Measurements from ENCODE around the gene NTMT2.
"Not testable (repeated sequence)": the region's sequence is repeated elsewhere in the genome, so short reads cannot be mapped to it uniquely, and the experiment has no call there.

The NTMT2 gene

DNA sequence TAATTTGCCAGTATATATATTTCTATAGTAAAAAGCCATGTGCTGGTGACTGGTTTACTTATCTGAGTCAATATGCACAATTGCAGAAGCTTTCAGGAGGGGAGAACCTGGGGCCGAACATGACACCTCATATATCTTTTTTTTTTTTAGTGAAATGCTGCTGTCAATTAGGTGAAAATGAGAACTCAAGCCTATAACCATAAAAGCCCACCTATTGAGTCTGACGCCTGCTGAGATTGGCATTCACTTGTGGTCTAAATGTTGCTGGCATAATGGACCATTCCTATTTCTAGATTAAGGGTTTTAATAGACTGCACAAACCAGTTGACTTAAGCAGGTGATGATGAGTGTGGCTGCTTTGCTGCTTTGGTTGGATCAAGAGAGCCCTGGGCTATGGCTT lies 10.8 kb downstream of the NTMT2 start:
- no peak for DNase-seq (ENCODE audit: low read depth in 2 of 2)

DNA sequence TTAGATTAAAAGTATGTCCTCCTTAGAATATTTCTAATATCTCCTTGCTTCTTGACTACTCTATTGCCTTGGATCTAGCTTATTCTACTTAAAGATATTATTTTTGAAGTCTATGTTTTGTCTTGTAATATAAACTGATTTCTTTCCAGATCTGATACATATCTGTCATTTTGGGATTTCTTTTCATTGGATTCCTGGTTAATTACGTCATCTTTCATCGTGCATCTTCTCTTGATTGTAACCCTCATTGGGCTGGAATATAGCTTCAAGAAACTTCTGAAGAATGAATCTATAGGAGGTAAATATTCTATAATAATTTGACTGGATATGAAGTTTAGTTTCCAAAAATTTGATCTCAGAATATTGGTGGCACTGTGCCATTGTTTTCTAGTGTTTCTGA lies 12.1 kb downstream of the NTMT2 start:
- DNase-seq (ENCODE audit: low read depth in 2 of 2): no peak

DNA sequence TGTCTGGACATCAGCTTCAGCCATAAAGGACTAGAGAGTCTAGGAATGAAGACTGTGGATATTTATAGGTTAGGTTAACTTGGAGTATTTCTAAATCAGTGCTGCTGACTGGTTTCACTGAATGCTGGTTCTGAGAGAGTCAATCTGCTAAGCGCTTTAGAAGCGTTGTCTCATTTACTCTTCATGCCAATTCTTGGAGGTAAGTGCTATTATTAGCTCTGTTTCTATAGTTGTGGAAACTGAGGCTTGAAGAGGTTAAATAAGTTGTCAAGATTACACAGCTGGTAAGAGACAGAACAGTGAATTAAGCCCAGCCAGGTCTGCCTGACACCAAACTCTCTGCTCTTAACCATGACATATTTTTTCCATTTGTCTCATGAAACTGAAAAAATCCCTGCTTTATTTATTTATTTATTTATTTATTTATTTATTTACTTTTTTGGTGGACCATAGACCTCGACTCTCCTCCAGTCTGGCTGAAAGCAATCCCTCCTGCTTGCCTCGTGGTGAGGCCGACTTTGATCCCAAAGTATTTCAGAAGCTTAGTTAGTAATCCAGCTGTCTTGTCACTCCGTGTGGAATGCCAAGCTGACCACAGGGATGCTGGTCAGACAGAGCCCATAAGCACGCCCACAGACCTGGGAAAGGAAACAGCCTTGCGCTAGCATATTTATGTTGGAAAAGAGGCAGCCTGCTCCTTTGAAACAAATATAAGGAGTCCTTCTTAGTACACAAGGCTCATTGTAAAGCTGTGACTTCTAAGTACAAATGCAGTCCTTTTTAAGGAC lies 16.9 kb downstream of the NTMT2 start:
- DNase-seq (ENCODE audit: low read depth in 2 of 2): peak; percentile 72 to 75

DNA sequence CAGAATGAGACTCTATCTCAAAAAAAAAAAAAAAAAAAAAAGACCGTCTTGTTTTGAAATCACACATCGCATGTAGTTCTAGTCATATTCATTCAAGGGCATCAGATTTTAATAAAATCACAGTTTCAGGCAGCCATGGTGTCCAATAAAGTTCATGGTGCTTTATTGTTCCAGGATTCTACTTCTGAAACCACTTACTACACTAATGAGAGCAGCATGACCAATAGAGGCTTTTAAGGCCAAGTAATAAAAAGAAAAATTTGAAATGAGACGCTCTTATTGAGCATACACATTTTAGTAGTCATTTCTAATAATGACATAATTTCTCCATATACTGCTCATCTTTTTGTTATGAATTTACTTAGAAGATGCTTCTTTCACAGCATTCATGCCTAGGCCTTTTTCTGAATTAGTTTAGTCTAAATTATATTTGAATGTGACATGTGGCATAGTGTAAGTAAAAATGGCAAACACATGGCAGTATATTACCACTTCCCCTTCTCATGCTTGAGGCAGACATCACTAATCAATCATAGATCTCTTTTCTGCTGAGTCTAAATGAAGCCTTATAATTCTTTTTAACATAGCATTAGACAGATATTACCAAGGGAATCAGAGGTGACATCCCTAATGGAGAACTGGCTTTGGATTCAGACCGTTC lies 18.5 kb downstream of the NTMT2 start:
- no peak for DNase-seq (ENCODE audit: low read depth in 2 of 2)

DNA sequence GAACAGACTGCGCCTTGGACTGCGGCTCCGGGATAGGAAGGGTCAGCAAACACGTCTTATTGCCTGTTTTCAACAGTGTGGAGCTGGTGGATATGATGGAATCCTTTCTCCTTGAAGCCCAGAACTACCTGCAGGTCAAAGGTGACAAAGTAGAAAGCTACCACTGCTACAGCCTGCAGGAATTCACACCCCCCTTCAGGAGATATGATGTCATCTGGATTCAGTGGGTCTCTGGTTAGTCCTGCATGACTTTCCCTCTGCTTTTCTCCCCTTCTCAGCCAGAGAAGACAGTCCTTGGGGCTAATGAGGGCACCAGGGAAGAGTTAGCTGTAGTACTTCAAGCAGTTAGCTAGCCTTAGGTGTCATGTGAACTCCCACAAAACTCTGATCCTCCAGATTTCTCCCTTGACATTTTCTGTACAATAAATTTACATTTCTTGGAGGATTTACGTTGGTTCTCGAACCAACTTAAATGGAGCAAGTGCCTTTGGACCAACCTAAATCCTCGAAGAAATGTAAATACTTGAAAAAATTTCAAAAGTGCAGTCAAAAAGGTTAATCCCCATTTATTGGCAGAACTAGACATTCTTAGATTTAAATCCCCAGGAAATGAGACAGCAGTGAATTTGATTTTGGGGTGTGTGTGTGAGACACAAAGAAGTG lies 20.9 kb downstream of the NTMT2 start:
- DNase-seq (ENCODE audit: low read depth in 2 of 2): no peak

DNA sequence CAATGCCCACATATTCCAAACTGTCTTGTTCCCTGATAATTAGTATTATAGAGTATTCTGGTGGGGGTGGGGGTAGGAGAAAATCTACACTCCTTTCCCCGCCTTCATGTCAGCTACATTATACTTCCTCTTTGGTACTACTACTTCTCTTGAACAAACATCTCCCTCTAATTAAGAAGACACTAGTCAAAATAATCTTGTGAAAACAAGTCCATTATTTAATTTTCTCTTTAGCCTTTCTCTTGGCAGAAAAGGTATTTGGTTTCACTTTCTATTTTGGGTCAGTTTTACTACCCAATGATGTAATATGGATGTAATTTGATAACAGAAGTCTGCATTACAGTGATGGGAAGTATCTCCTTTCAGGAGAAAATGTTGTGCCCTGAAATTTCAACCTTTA lies 22.5 kb downstream of the NTMT2 start:
- DNase-seq (ENCODE audit: low read depth in 2 of 2): peak in 1 of 2 experiments; percentile 25

DNA sequence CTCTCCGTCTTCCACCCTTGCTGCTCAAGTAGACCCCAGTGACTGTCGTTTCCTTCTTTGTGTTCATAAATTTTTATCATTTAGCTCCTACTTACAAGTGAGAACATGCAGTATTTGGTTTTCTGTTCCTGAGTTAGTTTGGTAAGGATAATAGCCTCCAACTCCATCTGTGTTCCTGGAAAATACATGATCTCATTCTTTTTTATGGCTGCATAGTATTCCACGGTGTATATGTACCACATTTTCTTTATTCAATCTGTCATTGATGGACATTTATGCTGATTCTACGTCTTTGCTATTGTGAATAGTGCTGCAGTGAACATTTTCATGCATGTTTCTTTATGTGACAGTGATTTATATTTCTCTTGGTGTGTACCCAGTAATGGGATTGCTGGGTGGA lies 24.8 kb downstream of the NTMT2 start:
- not testable (repeated sequence) for DNase-seq (ENCODE audit: low read depth in 2 of 2)

DNA sequence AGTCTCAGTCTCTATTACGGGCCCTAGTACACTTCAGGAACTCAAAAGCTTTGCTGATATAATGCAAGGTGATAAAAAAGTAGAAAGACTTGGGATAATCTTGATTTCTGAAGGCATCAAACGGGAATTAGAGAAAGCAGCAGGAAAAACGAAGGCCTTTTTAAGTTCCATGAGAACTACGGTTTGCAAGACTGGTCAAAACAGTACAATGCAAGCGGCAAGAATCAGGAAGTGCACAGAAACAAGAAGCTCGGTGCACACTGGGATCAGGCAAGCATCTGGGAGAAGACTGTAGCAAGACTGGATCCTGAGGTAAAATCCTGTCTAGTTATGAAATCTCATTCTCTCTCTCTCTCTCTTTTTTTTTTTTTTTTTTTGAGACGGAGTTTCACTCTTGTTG lies 28.6 kb downstream of the NTMT2 start:
- DNase-seq (ENCODE audit: low read depth in 2 of 2): no peak

DNA sequence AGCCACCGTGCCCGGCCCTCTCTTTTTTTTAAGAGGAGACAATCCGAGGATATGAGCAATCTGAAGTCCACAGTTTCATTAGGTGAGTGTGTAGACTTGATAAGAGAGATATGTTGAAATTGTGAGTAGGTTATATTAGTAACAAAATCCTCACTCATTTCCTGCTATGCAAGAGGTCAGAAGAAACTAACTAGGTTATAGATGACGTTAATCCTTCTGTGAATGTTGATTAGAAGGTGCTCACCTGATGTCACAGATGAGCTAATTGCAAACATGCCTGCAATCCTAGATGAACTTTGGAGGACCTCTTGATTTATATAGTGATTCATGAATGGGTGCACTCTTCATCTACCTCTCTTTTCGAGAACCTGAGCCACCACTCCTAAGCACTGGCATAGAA lies 29.3 kb downstream of the NTMT2 start:
- no peak for DNase-seq (ENCODE audit: low read depth in 2 of 2)

DNA sequence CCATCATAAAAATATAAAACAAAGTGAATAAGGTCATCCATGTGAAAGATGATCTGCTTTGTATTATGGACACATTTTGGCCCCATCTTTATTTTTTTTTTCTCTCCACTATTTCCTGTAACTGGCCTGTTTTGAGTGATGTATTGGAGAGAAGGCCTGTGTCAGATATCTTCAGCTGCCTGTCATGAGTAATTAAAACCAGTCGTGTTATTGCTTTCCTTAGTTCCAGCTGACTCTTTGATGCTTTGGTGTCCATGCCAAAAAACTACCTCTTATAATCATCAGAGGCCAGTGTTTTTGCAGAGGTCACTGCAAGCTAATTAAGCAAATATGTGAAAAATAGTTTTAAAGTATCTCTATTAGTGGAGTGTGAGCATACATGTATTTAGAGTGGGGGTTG lies 29.7 kb downstream of the NTMT2 start:
- DNase-seq (ENCODE audit: low read depth in 2 of 2): no peak

DNA sequence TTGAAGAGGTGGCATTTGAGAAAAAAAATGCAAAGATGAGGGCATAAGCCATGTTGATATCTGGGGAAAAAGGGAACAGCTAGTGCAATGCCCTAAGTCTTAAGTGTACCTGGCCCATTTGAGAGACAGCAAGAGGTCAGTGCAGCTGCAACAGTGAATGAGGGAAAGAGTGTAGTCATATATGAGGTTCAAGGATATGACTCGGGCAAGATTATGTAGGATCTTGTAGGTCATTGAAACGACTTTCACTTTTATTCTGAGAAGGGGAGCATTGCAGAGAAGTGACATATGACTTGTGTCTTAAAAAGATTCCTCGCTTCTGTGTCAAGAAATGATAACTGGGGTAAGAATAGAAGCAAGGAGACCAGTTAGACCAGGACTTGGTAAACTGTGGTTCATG lies 31.0 kb downstream of the NTMT2 start:
- DNase-seq (ENCODE audit: low read depth in 2 of 2): no peak

DNA sequence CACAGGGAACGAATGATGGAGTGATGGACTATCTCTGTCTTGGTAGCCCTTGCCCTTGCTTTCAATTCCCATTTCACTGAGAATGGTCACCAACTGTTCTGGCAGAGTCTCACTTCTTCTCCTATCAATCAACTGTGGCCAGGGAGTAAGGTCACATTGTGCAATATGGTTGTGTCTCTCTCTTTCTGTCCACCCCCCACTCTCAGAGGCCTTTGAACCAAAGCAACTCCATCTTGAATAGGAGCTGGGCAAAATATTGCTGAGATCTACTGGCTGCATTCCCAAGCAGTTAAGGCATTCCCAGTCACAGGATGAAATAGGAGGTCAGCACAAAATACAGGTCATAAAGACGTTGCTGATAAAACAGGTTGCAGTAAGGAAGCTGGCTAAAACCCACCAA lies 36.7 kb downstream of the NTMT2 start:
- DNase-seq (ENCODE audit: low read depth in 2 of 2): no peak

DNA sequence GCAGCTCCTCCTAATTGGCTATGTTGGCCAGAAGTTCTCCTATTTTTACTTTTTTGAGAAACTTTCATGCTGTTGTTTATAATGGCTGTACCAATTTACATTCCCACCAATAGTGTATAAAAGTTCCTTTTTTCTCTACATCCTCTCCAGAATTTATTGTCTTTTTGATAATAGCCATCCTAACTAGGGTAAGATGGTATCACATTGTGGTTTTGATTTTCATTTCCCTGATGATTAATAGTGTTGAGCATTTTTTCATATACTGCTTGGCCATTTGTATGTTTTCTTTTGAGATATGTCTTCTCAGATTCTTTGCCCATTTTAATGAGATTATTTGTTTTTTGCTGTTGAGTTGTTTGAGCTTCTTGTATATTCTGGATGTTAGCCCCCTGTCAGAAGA lies 46.8 kb downstream of the NTMT2 start:
- no peak for DNase-seq (ENCODE audit: low read depth in 2 of 2)

DNA sequence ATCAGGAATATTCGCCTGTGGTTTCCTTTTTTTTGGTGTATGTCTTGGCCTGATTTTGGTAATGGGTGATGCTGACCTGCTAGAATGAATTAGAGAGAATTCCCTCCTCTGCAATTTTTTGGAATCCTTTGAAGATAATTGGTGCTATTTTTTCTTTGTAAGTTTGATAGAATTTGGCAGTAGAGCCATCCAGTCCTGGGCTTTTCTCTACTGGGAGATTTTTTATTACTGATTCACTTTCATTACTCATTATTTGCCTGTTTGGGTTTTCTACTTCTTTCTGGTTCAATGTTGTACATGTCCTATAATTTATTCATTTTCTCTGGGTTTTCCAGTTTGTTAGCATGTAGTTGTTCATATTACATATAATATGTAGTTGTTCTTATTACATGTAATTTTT lies 48.7 kb downstream of the NTMT2 start:
- DNase-seq (ENCODE audit: low read depth in 2 of 2): no peak

DNA sequence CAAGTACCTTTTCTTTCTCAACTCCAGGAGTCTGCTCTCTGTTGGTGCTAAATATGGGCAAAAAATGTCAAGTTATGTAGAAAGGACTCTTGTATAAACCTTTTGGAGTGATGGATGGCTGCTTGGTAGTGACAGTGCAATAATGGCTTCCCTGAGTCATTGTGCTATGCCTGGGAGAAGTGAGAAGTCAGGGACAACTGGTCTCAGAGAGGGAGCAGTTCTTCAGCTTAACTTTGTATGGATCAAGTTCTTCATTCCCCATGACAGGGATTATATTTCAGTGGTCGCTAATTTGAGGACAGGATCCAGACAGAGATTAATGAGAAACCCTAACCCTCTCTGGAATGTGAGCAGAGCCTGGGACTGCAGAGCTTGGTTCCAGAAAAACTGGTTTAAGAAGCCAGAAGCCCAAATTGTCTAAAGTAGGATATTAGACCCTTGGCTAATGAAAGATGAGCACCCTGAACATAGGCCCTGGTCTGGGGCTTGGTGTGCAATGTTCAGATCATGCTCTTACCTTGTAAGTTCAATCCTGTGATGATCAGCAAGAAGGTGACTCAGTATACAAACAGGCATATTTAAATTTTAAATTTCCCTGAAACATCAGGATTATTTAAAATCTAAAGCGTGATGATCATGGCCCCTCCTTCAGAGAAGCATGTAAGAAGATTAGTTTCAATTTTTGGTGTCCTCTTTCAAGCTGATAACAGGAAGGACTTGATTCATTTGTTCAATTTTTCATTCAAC lies 50.9 kb downstream of the NTMT2 start:
- no peak for DNase-seq (ENCODE audit: low read depth in 2 of 2)

DNA sequence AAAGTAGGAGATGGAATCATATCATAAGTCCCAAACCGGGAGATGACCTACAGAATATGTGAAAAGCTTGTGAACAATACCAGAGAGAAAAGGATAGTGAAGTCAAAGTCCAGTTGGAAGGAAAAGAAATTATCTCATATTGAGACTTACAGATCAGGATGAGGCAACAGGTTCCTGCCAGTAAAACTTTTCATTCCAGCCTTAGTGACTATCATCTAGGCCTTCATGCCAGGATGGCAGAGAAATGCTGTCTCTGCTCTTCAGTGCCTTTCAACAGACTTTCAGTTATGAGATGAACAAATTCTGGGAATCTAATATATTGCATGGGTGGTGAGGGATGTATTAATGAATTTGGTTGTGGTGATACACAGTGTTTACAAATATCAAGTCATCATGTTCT lies 52.3 kb downstream of the NTMT2 start:
- no peak for DNase-seq (ENCODE audit: low read depth in 2 of 2)

DNA sequence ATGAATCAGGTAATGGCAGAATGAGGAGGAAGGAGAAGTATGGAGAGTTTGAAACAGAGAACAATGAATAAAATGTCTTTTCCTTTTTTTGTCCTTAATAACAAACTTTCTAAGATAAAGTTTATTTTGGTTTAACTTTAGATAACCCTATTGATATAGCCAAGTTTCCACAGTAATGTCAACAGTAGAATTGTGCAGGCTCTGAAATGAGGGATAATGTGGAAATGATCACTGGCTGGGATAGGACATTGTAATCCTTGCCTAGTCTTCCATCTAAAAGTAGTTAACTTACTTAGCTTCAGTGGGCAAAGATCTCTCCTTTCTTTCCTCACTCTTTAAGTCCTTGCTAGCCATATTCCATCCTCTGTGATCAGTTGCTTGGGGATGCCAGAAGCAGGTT lies 52.8 kb downstream of the NTMT2 start:
- no peak for DNase-seq (ENCODE audit: low read depth in 2 of 2)

DNA sequence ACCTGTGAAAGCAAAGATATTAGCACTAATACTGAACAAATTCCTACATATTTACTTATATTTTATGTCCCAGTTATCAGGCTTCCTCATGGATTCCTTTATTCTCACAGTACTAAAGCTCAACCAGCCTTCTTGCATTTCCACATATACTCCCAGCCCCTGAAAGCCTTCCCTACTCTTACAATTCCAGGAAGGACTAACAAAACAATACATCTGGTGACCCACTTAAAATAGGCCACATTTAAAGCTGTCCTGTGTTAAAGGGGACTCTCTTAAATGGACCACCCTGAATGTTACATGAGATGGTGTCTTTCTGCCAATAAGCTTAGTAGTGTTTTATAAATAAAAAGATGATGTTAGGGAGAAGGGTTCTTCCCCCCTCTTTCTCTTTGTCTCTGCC lies 54.4 kb downstream of the NTMT2 start:
- DNase-seq (ENCODE audit: low read depth in 2 of 2): no peak

DNA sequence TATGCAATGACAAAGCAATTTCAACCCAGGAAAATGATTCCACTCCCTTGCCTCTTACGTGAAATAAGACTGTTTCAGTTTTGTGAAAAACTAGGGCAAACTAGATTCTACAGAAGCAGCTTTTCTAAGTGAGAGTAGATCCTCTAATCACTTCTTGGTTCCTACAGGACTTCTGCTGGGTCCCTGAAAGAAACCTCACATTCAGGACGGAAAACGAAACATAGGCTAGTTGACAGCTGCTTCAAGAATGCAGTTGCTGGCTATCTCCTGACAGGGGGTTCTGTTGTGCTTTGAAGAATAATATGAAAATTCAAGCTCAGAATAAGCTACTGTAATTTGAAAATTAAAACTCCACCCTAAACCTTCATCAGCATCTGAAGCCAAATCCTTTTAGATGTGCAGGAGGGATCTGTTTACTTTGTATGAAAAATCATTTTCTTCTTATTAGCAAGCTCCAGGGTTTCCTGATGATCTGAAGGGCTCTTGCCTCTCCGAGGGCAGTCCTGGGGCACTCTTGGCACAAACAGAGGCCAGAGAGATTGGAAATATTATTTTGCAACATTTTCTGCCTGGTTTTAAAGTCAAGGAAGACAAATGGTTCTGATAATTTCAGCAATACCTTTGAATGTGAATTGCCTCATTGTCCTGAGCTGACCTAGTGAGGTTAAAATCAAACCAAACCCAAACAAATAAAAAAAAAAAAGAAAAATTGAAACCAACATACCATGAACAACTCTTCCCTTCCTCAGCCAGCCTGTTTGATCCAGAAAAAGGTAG lies 55.0 kb downstream of the NTMT2 start:
- DNase-seq (ENCODE audit: low read depth in 2 of 2): no peak

DNA sequence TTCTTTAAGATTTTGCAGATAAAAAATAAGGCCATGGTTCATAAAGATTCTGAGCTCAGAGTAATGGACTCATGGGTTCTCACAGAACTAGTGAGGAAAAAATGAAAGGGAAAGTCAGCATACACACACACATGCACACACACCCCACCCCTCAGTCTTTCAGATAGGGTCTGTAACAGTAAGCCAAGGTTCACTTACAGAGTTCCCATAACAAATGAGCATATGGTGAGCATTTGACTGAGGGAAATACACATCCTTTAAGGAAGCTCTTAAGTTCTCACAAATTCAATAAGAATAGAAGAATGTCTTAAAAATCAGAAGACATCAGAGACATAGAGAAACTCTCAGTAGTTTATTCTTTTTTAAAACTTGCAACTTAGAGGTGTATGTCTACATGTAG lies 57.9 kb downstream of the NTMT2 start:
- DNase-seq (ENCODE audit: low read depth in 2 of 2): no peak

DNA sequence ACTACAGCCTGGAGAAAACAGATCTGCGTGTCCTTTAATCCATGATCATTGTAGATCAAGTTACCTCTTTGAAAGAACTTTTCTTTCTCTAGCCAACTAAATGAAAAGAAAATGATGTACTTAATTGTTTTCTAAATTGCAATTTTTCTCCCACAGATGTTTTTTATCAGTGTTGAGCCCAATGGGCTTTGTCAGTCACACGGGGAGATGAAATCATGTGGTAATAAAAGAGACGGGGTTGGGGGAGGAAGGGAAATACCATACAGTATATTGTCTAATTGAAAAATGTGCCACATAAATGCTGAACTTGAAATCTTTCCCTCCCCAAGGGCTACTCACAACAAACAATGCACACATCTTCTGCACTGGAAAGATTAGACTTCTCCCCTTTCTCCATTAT lies 58.4 kb downstream of the NTMT2 start:
- peak; percentile 75 to 83 for DNase-seq (ENCODE audit: low read depth in 2 of 2)

DNA sequence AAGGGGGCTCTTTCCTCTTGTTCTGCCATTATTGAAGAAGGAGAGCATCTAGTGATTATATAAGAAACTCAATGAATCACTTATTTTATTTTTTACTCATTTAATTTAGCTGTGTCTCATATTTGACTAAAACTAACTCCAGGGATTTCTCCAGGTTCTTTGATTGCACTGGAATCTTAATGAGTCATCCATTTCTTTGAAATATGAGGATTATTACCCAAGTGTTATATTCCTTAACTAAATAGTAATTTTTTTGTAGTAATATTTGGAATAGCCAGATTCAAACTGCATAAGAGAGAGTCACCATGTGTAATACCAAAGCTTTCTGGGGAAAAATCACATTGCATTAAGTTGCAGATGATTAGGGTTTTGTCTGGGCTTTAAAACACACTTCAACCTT lies 59.5 kb downstream of the NTMT2 start:
- no peak for DNase-seq (ENCODE audit: low read depth in 2 of 2)

Measured in fibroblast of skin of left biceps (primary cell).